ENCODE data around the gene CEP63. TPM values are rescaled to one million over a fixed set of nuclear protein-coding genes. Genes with fewer than 3 reads are reported as not detected.

Gene CEP63
- total RNA-seq, 4 donors from 2014 or later = 16.7 to 26.2 (median 22.6) TPM

DNA sequence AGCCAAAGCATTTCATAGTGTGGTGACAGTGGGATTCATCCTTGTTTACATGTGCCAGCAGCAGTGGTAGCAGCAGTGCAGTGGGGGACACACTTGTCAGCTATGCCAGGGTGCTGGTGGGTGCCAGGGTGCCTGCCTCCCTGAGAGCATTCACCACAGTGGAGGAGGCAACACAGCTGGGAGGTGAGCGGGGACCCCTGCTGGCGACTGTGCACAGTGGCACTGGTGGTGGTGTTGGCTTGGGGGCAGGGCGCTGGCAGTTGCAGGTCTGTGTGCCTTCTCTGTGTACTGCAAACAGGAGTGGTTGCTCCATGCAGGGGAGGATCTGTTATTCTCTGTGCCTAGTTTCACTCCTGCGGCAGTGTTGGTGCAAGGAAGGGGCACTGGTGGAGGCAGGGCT is 41.2 kb downstream of the CEP63 start:
- no peak overlapping the region for H3K27ac ChIP-seq (replicated peaks in 1 of 4)
- TF ChIP-seq, protein P1, sequence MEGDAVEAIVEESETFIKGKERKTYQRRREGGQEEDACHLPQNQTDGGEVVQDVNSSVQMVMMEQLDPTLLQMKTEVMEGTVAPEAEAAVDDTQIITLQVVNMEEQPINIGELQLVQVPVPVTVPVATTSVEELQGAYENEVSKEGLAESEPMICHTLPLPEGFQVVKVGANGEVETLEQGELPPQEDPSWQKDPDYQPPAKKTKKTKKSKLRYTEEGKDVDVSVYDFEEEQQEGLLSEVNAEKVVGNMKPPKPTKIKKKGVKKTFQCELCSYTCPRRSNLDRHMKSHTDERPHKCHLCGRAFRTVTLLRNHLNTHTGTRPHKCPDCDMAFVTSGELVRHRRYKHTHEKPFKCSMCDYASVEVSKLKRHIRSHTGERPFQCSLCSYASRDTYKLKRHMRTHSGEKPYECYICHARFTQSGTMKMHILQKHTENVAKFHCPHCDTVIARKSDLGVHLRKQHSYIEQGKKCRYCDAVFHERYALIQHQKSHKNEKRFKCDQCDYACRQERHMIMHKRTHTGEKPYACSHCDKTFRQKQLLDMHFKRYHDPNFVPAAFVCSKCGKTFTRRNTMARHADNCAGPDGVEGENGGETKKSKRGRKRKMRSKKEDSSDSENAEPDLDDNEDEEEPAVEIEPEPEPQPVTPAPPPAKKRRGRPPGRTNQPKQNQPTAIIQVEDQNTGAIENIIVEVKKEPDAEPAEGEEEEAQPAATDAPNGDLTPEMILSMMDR (IDR thresholded peaks at IDR 0.05) = no peak
- TF ChIP-seq POLR2A (IDR thresholded peaks at IDR 0.05; ENCODE audit: low read depth) = no peak
- TF ChIP-seq POLR2AphosphoS5 (IDR thresholded peaks at IDR 0.05) = no peak
- no peak for TF ChIP-seq EP300 (IDR thresholded peaks at IDR 0.05)
- no peak for DNase-seq (ENCODE audit: extremely low spot score)
- 100% methylated on average over 1 of the region's 4 CpGs for WGBS
- H3K36me3 ChIP-seq = peaks cover 0 to 5% (median 0%) of the 10 kb centered on the region in 4 donors
- peaks cover 0 to 35% (median 27%) of the 10 kb centered on the region in 4 donors for H3K9me3 ChIP-seq
- intact Hi-C loops (cut with DNase I) = no loop called here
- no peaks in the 10 kb centered on the region for H3K27me3 ChIP-seq
- H3K4me1 ChIP-seq = no peaks in the 10 kb centered on the region
- no peak overlapping the region for H3K4me3 ChIP-seq

- no peaks in the 10 kb centered on the region for H3K27me3 ChIP-seq
- TF ChIP-seq POLR2A (IDR thresholded peaks at IDR 0.05; ENCODE audit: low read depth) (no peak), EP300 (IDR thresholded peaks at IDR 0.05) (no peak), POLR2AphosphoS5 (IDR thresholded peaks at IDR 0.05) (no peak)
- TF ChIP-seq, protein P1 (IDR thresholded peaks at IDR 0.05) = no peak
- H3K27ac ChIP-seq (replicated peaks in 1 of 4) = no peak overlapping the region
- 92% methylated on average over 5 of the region's 7 CpGs for WGBS
- DNase-seq (ENCODE audit: extremely low spot score) = no peak
- no peaks in the 10 kb centered on the region for H3K4me1 ChIP-seq
- intact Hi-C loops (cut with DNase I) = no loop called here
- peaks cover 0 to 31% (median 27%) of the 10 kb centered on the region in 4 donors for H3K9me3 ChIP-seq
- no peak overlapping the region for H3K4me3 ChIP-seq
- peaks cover 0 to 4% (median under 1%) of the 10 kb centered on the region in 4 donors for H3K36me3 ChIP-seq
Measured at GRCh38 chr3:134527538-134528186, 41.8 kb downstream of the CEP63 start.

DNA sequence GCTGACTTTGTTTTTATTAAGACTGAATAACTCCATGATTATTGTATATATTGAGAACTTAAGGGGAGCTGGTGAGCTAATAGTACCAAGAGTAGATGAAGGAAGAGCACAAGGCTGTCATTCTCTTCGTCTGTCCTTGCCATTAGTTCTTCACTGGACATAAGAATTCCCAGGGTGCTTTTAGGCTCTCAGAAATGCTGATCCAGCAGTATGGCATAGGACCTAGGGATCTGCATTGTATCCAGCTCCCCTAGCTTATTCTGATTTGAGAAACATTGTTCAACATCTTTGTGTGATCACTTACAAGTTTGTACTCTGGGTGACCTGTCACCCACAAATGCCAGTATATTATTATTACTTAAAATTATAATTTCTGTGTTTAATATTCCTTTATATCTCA is 47.6 kb downstream of the CEP63 start:
- H3K9me3 ChIP-seq = no peaks in the 10 kb centered on the region
- TF ChIP-seq EP300 (IDR thresholded peaks at IDR 0.05) (no peak), POLR2AphosphoS5 (IDR thresholded peaks at IDR 0.05) (no peak), POLR2A (IDR thresholded peaks at IDR 0.05; ENCODE audit: low read depth) (no peak)
- TF ChIP-seq, protein P1 (IDR thresholded peaks at IDR 0.05) = no peak
- no peak for DNase-seq (ENCODE audit: extremely low spot score)
- intact Hi-C loops (cut with DNase I) = no loop called here
- H3K27me3 ChIP-seq = no peaks in the 10 kb centered on the region
- H3K36me3 ChIP-seq = peaks cover 9 to 47% (median 21%) of the 10 kb centered on the region in 4 donors
- no peak overlapping the region for H3K4me3 ChIP-seq
- no peaks in the 10 kb centered on the region for H3K4me1 ChIP-seq
- 73% methylated on average over 1 of the region's 1 CpG for WGBS
- no peak overlapping the region for H3K27ac ChIP-seq (replicated peaks in 1 of 4)

GRCh38 chr3:134535186-134535970 is 49.5 kb downstream of the CEP63 start:
- TF ChIP-seq POLR2AphosphoS5 (IDR thresholded peaks at IDR 0.05) = no peak
- TF ChIP-seq EP300 (IDR thresholded peaks at IDR 0.05) = no peak
- TF ChIP-seq POLR2A (IDR thresholded peaks at IDR 0.05; ENCODE audit: low read depth) = no peak
- TF ChIP-seq, protein P1 (IDR thresholded peaks at IDR 0.05) = no peak
- no peak for DNase-seq (ENCODE audit: extremely low spot score)
- Histone ChIP-seq H3K4me3 (no peak overlapping the region), H3K9me3 (no peaks in the 10 kb centered on the region), H3K27me3 (no peaks in the 10 kb centered on the region), H3K36me3 (peaks cover 9 to 52% (median 24%) of the 10 kb centered on the region in 4 donors), H3K27ac (replicated peaks in 1 of 4) (no peak overlapping the region), H3K4me1 (no peaks in the 10 kb centered on the region)
- intact Hi-C loops (cut with DNase I) = no loop called here
- WGBS = 92% methylated on average over 4 of the region's 4 CpGs
